Measurements from ENCODE around the gene FAM110D. TPM values are rescaled to one million over a fixed set of nuclear protein-coding genes. Genes with fewer than 3 reads are reported as not detected.

The FAM110D gene
- total RNA-seq, 1 donor from 2014 or later: 1.0 TPM

DNA sequence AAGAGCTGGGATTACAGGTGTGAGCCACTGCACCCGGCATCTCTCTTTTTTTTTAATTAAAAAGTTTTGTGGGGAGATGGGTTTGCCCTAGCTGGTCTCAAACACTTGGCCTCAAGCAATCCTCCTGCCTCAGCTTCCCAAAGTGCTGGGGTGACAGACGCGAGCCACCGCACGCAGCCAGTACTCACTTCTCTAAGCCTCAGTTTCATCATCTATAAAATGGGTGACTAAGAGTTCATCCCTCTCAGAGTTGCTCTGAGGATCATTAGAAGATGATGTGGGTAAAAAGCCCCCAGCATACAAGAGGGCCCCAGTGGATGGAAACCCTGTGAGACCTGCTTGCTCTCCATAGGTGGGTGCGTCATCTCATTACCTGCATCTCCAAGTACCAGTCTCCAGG, 29.0 kb downstream of the FAM110D start:
- Histone ChIP-seq H3K4me1 (ENCODE audit: control insufficient read depth in 3 of 3, insufficient read depth in 3 of 3, low read length in 3 of 3) (peaks cover 7 to 16% (median 8%) of the 10 kb centered on the region in 3 donors), H3K27ac (ENCODE audit: low read depth, low read length) (no peak overlapping the region), H3K4me3 (ENCODE audit: low read length in 3 of 3) (no peak overlapping the region), H3K9ac (ENCODE audit: low read depth in 1 of 3, low read length in 3 of 3) (no peak overlapping the region), H3K9me3 (ENCODE audit: control insufficient read depth in 3 of 3, low read length in 3 of 3) (no peaks in the 10 kb centered on the region), H3K27me3 (ENCODE audit: control insufficient read depth in 3 of 3, insufficient read depth in 3 of 3, low read length in 3 of 3) (no peaks in the 10 kb centered on the region), H3K36me3 (ENCODE audit: control insufficient read depth in 3 of 3, insufficient read depth in 3 of 3, low read length in 3 of 3) (peaks cover 31 to 34% (median 33%) of the 10 kb centered on the region in 3 donors)

DNA sequence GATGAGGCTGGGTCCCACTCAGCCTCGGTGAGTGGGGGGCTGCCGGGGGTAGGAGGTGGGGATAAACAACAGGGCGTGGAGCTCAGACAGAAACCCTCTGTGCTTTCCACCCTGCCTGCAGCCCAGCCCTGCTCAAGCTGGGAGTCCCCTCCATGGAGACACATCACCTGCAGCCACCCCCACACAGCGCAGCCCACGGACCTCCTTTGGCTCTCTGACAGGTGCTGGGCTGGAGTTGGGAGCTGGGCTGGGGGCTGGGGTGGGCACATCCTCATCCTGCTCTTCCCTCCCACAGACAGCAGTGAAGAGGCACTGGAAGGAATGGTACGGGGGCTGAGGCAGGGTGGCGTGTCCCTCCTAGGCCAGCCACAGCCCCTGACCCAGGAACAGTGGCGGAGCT, 29.6 kb downstream of the FAM110D start:
- no peak overlapping the region for H3K4me3 ChIP-seq (ENCODE audit: low read length in 3 of 3)
- H3K27me3 ChIP-seq (ENCODE audit: control insufficient read depth in 3 of 3, insufficient read depth in 3 of 3, low read length in 3 of 3): no peaks in the 10 kb centered on the region
- no peaks in the 10 kb centered on the region for H3K9me3 ChIP-seq (ENCODE audit: control insufficient read depth in 3 of 3, low read length in 3 of 3)
- H3K36me3 ChIP-seq (ENCODE audit: control insufficient read depth in 3 of 3, insufficient read depth in 3 of 3, low read length in 3 of 3): peaks cover 28 to 31% (median 29%) of the 10 kb centered on the region in 3 donors
- no peak overlapping the region for H3K9ac ChIP-seq (ENCODE audit: low read depth in 1 of 3, low read length in 3 of 3)
- peaks cover 1 to 10% (median 2%) of the 10 kb centered on the region in 3 donors for H3K4me1 ChIP-seq (ENCODE audit: control insufficient read depth in 3 of 3, insufficient read depth in 3 of 3, low read length in 3 of 3)
- no peak overlapping the region for H3K27ac ChIP-seq (ENCODE audit: low read depth, low read length)

DNA sequence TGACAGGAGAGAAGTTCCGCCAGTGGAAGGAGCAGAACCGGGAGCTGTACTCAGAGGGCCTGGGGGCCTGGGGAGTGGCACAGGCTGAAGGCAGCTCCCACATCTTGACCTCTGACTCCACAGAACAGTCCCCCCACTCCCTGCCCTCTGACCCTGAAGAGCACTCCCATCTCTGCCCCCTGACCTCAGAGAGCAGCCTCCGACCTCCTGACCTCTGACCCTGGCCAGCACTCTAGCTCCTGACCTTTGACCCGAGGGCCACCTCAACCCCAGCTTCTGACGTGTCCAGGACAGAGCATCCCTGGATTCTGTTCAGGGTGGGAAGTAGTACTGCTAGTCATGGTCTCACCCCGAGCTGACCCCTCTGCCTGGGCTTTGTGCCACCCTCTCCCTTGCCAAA, 30.5 kb downstream of the FAM110D start:
- no peaks in the 10 kb centered on the region for H3K9me3 ChIP-seq (ENCODE audit: control insufficient read depth in 3 of 3, low read length in 3 of 3)
- no peak overlapping the region for H3K27ac ChIP-seq (ENCODE audit: low read depth, low read length)
- H3K4me1 ChIP-seq (ENCODE audit: control insufficient read depth in 3 of 3, insufficient read depth in 3 of 3, low read length in 3 of 3): peaks cover 0 to 4% (median 2%) of the 10 kb centered on the region in 3 donors
- no peak overlapping the region for H3K9ac ChIP-seq (ENCODE audit: low read depth in 1 of 3, low read length in 3 of 3)
- no peaks in the 10 kb centered on the region for H3K27me3 ChIP-seq (ENCODE audit: control insufficient read depth in 3 of 3, insufficient read depth in 3 of 3, low read length in 3 of 3)
- H3K4me3 ChIP-seq (ENCODE audit: low read length in 3 of 3): no peak overlapping the region
- H3K36me3 ChIP-seq (ENCODE audit: control insufficient read depth in 3 of 3, insufficient read depth in 3 of 3, low read length in 3 of 3): peaks cover 28 to 31% (median 29%) of the 10 kb centered on the region in 3 donors

DNA sequence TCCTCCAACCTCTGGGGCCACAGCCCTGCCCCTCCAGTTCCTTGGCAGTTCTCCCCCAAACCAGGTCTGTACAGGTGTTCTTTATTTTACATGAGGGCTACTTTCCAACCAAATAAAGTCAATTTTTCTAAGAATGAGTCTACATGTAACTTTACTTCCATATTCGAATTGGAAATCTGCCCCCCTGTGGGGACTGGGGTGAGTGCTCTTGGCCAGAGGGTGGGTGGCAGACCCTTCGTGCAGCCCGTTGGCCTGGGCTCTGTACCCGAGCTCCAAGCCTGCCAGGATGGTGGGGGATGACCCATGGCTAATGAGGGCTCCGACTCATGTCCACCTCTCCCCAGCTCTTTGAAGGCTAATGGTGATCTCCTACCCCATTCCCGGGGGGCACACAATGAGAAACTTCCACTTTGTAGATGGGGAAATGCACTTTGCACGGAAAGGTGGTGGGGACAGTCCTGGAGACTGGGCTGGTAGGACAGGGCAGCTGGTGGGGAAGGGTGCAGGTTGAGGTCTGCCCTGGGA, 30.9 kb downstream of the FAM110D start:
- Histone ChIP-seq H3K27ac (ENCODE audit: low read depth, low read length) (no peak overlapping the region), H3K27me3 (ENCODE audit: control insufficient read depth in 3 of 3, insufficient read depth in 3 of 3, low read length in 3 of 3) (no peaks in the 10 kb centered on the region)

DNA sequence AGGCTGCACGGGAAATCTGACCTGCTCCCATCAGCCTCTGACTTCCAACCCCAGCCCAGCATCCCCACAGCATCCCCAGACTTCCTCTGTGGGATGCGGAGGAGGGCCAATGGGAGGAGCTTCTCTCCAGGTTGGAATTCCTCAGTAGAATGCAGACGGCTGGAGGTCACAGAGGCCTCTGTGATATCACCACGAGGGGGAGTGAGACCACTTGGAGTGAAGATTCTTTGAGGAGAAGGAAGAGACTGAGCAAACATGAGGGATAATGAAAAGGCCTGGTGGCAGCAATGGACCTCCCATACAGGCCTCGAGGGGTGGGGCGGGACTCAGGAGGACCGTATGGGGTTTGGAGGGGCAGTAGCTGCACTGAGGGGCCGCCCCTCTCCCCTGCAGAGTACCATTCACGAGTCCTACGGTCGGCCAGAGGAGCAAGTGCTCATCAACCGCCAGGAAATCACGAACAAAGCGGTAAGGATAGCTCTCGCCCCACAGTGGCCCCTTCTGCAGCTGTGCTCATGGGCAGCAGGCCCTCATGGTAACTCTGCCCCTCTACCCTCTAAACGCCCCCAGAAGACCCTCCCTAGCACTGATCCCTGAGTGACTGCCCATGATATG, 31.6 kb downstream of the FAM110D start, which contains the start of gene CATSPER4:
TSS of gene CATSPER4 (plus strand) at position 230 of the 615 bp plus-strand sequence. CDS start at position 256, 26 bp downstream.
- Histone ChIP-seq H3K9ac (ENCODE audit: low read depth in 1 of 3, low read length in 3 of 3) (no peak within 1 kb of the TSS), H3K9me3 (ENCODE audit: control insufficient read depth in 3 of 3, low read length in 3 of 3) (no peaks in the 10 kb centered on the region), H3K4me1 (ENCODE audit: control insufficient read depth in 3 of 3, insufficient read depth in 3 of 3, low read length in 3 of 3) (peaks cover 0 to 4% (median 2%) of the 10 kb centered on the region in 3 donors), H3K27ac (ENCODE audit: low read depth, low read length) (no peak within 1 kb of the TSS), H3K27me3 (ENCODE audit: control insufficient read depth in 3 of 3, insufficient read depth in 3 of 3, low read length in 3 of 3) (no peaks in the 10 kb centered on the region), H3K36me3 (ENCODE audit: control insufficient read depth in 3 of 3, insufficient read depth in 3 of 3, low read length in 3 of 3) (peaks cover 28 to 29% (median 29%) of the 10 kb centered on the region in 3 donors), H3K4me3 (ENCODE audit: low read length in 3 of 3) (no peak within 1 kb of the TSS)

More for the DNA sequence above, 30.9 kb downstream of the FAM110D start:
- Histone ChIP-seq H3K36me3 (ENCODE audit: control insufficient read depth in 3 of 3, insufficient read depth in 3 of 3, low read length in 3 of 3) (peaks cover 28 to 29% (median 29%) of the 10 kb centered on the region in 3 donors), H3K9ac (ENCODE audit: low read depth in 1 of 3, low read length in 3 of 3) (no peak overlapping the region), H3K4me1 (ENCODE audit: control insufficient read depth in 3 of 3, insufficient read depth in 3 of 3, low read length in 3 of 3) (peaks cover 0 to 4% (median 2%) of the 10 kb centered on the region in 3 donors), H3K9me3 (ENCODE audit: control insufficient read depth in 3 of 3, low read length in 3 of 3) (no peaks in the 10 kb centered on the region), H3K4me3 (ENCODE audit: low read length in 3 of 3) (no peak overlapping the region)

DNA sequence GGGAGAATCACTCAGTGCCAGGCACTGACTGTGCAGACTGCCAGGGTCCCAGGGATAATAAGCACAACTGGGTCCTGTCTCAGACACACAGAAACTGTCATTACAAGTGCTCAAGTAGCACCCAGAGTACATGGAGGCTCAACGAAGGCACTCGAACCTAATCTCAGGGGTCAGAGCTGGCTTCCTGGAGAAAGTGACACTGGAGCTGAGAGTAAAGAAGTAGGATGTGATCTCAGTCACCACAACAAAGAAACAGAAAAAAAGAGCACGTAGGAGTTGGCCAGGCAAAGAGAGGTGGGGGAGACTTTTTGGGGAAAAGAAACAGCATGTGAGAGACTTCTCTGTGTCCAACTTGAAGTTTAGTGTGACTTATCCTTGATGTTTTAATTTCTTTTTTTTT, 32.9 kb downstream of the FAM110D start:
- Histone ChIP-seq H3K4me1 (ENCODE audit: control insufficient read depth in 3 of 3, insufficient read depth in 3 of 3, low read length in 3 of 3) (peaks cover 0 to 2% (median 0%) of the 10 kb centered on the region in 3 donors), H3K27me3 (ENCODE audit: control insufficient read depth in 3 of 3, insufficient read depth in 3 of 3, low read length in 3 of 3) (no peaks in the 10 kb centered on the region), H3K27ac (ENCODE audit: low read depth, low read length) (no peak overlapping the region), H3K9ac (ENCODE audit: low read depth in 1 of 3, low read length in 3 of 3) (no peak overlapping the region), H3K4me3 (ENCODE audit: low read length in 3 of 3) (no peak overlapping the region), H3K36me3 (ENCODE audit: control insufficient read depth in 3 of 3, insufficient read depth in 3 of 3, low read length in 3 of 3) (peaks cover 21 to 24% (median 23%) of the 10 kb centered on the region in 3 donors), H3K9me3 (ENCODE audit: control insufficient read depth in 3 of 3, low read length in 3 of 3) (no peaks in the 10 kb centered on the region)

DNA sequence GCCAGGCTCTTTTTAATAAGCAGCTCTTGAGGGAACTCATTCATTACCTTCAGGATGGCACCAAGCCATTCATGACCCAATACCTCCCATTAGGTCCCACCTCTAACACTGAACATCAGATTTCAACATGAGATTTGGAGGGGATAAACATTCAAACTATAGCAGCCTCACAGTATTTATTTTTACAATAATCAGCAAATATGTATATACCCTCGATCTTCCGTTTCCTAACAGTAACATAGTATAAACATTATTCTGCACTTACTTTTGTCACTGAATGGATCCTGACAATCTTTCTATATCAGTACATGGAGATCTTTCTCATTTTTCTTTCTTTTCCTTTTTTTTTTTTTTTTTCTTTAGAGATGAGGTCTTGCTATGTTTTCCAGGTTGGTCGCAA, 36.9 kb downstream of the FAM110D start:
- no peaks in the 10 kb centered on the region for H3K27me3 ChIP-seq (ENCODE audit: control insufficient read depth in 3 of 3, insufficient read depth in 3 of 3, low read length in 3 of 3)
- no peak overlapping the region for H3K9ac ChIP-seq (ENCODE audit: low read depth in 1 of 3, low read length in 3 of 3)
- no peak overlapping the region for H3K27ac ChIP-seq (ENCODE audit: low read depth, low read length)
- H3K4me1 ChIP-seq (ENCODE audit: control insufficient read depth in 3 of 3, insufficient read depth in 3 of 3, low read length in 3 of 3): no peaks in the 10 kb centered on the region
- no peak overlapping the region for H3K4me3 ChIP-seq (ENCODE audit: low read length in 3 of 3)
- H3K36me3 ChIP-seq (ENCODE audit: control insufficient read depth in 3 of 3, insufficient read depth in 3 of 3, low read length in 3 of 3): no peaks in the 10 kb centered on the region
- H3K9me3 ChIP-seq (ENCODE audit: control insufficient read depth in 3 of 3, low read length in 3 of 3): no peaks in the 10 kb centered on the region

DNA sequence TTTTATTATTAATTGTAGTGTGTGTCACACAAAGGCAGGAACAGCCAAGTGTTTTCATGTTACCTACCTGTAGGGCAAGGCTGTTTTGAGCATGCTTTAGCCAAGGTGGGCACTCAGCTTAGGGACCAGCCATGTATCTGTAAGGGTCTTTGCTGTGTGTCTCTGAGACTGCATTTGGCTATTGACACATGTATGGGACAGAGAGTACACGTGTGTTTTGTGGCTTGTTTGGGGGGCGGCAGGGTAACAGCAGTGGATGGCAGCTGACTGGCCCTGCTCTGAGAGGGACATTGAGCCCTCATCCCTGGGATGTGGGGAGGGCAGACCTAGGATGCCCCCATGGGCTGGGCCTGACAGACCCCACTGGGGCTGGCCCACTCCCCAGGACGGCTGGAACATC, 38.4 kb downstream of the FAM110D start:
- H3K36me3 ChIP-seq (ENCODE audit: control insufficient read depth in 3 of 3, insufficient read depth in 3 of 3, low read length in 3 of 3): no peaks in the 10 kb centered on the region
- no peak overlapping the region for H3K4me3 ChIP-seq (ENCODE audit: low read length in 3 of 3)
- H3K9ac ChIP-seq (ENCODE audit: low read depth in 1 of 3, low read length in 3 of 3): no peak overlapping the region

DNA sequence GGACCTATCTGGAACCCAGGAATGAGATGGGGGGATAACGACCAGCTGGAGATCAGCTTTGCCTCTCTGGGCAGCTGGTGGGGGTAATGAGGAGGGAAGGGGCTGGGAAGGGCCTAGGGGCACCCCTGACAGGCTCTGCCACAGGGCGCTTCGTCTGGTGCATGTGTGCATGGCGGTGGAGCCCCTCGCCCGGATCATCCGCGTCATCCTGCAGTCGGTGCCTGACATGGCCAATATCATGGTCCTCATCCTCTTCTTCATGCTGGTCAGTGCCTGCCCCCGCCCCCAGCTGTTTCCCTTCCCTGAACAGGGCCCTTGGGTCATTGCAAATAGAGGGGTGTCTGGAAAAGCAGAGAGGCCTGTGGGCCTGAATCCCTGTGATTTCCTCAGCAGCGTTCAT, 38.9 kb downstream of the FAM110D start:
- H3K4me1 ChIP-seq (ENCODE audit: control insufficient read depth in 3 of 3, insufficient read depth in 3 of 3, low read length in 3 of 3): peaks cover 0 to 4% (median 3%) of the 10 kb centered on the region in 3 donors
- H3K9ac ChIP-seq (ENCODE audit: low read depth in 1 of 3, low read length in 3 of 3): no peak overlapping the region
- H3K27ac ChIP-seq (ENCODE audit: low read depth, low read length): no peak overlapping the region
- no peak overlapping the region for H3K4me3 ChIP-seq (ENCODE audit: low read length in 3 of 3)
- H3K27me3 ChIP-seq (ENCODE audit: control insufficient read depth in 3 of 3, insufficient read depth in 3 of 3, low read length in 3 of 3): peaks cover 0 to 2% (median 0%) of the 10 kb centered on the region in 3 donors
- no peaks in the 10 kb centered on the region for H3K36me3 ChIP-seq (ENCODE audit: control insufficient read depth in 3 of 3, insufficient read depth in 3 of 3, low read length in 3 of 3)
- no peaks in the 10 kb centered on the region for H3K9me3 ChIP-seq (ENCODE audit: control insufficient read depth in 3 of 3, low read length in 3 of 3)

More for the DNA sequence above, 38.4 kb downstream of the FAM110D start:
- peaks cover 0 to 2% (median 0%) of the 10 kb centered on the region in 3 donors for H3K27me3 ChIP-seq (ENCODE audit: control insufficient read depth in 3 of 3, insufficient read depth in 3 of 3, low read length in 3 of 3)
- H3K27ac ChIP-seq (ENCODE audit: low read depth, low read length): no peak overlapping the region
- peaks cover 0 to 4% (median 3%) of the 10 kb centered on the region in 3 donors for H3K4me1 ChIP-seq (ENCODE audit: control insufficient read depth in 3 of 3, insufficient read depth in 3 of 3, low read length in 3 of 3)
- H3K9me3 ChIP-seq (ENCODE audit: control insufficient read depth in 3 of 3, low read length in 3 of 3): no peaks in the 10 kb centered on the region

DNA sequence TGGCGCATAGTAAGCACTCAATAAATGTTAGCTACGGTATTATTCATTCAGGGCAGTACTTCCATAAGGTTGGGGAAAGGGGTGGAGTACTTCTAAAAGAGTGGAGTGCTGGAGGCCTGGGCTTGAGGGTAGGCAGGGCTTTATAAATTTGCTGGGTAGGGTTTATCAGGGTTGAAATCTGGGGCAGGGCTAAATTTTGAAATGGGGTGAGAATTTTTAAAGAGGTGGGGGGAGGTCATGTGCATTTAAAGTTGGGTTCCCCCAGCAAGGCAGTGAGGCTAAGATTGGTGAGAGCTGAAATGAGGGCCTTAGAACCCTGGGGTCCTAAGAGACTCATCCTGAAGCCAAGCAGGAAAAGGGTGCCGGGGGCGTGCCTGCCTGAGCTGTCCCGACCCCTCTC, 41.5 kb downstream of the FAM110D start:
- Histone ChIP-seq H3K27ac (ENCODE audit: low read depth, low read length) (no peak overlapping the region), H3K9me3 (ENCODE audit: control insufficient read depth in 3 of 3, low read length in 3 of 3) (no peaks in the 10 kb centered on the region), H3K4me3 (ENCODE audit: low read length in 3 of 3) (no peak overlapping the region), H3K27me3 (ENCODE audit: control insufficient read depth in 3 of 3, insufficient read depth in 3 of 3, low read length in 3 of 3) (peaks cover 0 to 2% (median 0%) of the 10 kb centered on the region in 3 donors), H3K9ac (ENCODE audit: low read depth in 1 of 3, low read length in 3 of 3) (no peak overlapping the region), H3K4me1 (ENCODE audit: control insufficient read depth in 3 of 3, insufficient read depth in 3 of 3, low read length in 3 of 3) (peaks cover 0 to 4% (median 3%) of the 10 kb centered on the region in 3 donors), H3K36me3 (ENCODE audit: control insufficient read depth in 3 of 3, insufficient read depth in 3 of 3, low read length in 3 of 3) (no peaks in the 10 kb centered on the region)

Data from skeletal muscle tissue (tissue), 4 donors.